GM10266 (cell line): Measurements from ENCODE around the gene CYP4V2.

Experiments used
- DNase-seq: peaks from one replicate; pipeline ENCODE4 v3.0.0; 2012; ENCODE audit errors: extremely low spot score
- CTCF ChIP-seq: IDR thresholded peaks from 2 replicates; pipeline ENCODE4 v1.5.1; 2012; ENCODE audit warnings: mild to moderate bottlenecking, low read depth; ENCODE audit not compliant: control insufficient read depth, insufficient read depth; ENCODE audit errors: missing control alignments

Gene CYP4V2

DNA sequence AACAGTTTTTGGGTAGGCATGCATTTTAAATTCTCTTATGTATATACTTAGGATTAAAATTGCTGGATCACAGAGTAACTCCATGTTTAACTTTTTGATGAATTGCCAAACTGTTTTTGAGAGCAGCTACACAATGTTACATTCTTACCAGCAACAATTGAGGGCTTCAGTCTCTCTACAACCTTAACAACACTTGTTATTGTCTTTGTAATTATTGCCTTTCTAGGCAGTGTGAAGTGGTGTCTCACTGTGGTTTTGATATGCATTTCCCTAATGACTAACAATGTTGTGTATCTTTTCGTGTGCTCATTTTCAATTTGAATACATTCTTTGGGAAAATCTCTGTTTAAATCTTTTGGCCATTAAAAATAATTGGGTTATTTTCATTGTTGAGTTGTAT, 57.3 kb downstream of the CYP4V2 start:
- DNase-seq: no peak
- TF ChIP-seq CTCF: no peak

GRCh38 chr4:186249785-186250754, 58.7 kb downstream of the CYP4V2 start:
- TF ChIP-seq CTCF: no peak
- no peak for DNase-seq

DNA sequence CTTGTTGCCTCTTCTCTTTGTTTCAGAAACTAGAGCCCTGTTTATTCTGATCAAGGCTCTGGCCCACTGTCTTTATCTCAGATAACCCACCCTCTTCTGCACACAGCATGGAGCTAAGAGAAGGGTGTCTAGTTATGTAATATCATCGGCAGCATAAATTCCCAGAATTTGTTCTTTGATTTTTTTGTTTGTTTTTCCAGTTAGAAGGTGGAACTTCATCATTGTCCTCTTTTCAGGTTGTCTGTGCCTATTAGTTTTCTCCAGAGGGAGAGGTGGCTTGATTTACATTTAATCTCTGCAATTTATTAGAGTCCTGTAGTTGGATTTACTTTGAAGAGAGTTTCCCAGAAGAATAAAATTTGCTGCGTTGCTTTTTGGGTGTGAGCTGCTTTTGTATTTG, 59.4 kb downstream of the CYP4V2 start:
- no peak for DNase-seq
- TF ChIP-seq CTCF: no peak

DNA sequence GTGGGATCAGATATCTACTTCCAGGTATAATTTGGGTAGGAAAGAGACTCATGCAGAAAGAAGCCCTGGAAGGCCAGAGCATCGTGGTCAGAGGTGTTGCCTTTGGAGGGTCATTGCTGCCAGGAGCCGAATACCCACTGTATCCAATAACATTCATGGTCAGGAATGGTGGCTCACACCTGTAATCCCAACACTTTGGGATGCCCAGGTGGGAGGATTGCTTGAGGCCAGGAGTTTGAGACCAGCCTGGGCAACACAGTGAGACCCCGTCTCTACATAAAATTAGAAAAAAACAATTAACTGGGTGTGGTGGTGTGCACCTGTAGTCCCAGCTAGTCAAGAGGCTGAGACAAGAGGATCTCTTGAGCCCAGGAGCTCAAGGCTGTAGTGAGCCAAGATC, 63.8 kb downstream of the CYP4V2 start:
- DNase-seq: no peak
- TF ChIP-seq CTCF: no peak

GRCh38 chr4:186258216-186258811, 66.9 kb downstream of the CYP4V2 start:
- no peak for DNase-seq
- no peak for TF ChIP-seq CTCF

DNA sequence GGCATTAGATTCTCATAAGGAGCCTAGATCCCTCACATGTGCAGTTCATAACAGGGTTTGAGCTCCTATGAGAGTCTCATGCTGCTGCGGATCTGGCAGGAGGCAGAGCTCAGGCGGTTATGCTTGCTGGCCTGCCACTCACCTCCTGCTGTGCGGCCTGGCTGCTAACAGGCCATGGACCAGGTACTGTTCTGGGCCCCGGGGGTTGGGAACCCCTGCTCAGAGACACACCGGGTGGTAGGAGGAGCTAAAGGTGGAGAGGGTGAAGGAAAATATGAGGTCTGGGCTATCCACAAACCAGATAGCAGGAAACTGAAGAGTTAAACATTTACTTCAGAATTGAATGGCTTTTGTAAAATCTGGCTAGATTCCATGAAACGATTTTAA, 68.7 kb downstream of the CYP4V2 start:
- no peak for DNase-seq
- TF ChIP-seq CTCF: no peak
